GM12892 (cell line): ENCODE measurements around the gene DNER.

Experiments
- POLR2A ChIP-seq: IDR thresholded peaks from 2 replicates; pipeline ENCODE4 v1.6.1; 2011; ENCODE audit warnings: low read depth, low read length, control low read depth
- POLR2AphosphoS5 ChIP-seq: IDR thresholded peaks from 2 replicates; pipeline ENCODE4 v1.6.1; 2011; ENCODE audit warnings: low read depth, low read length, control low read depth
- TAF1 ChIP-seq: IDR thresholded peaks from 2 replicates; pipeline ENCODE4 v1.6.1; 2011; ENCODE audit warnings: low read depth, mild to moderate bottlenecking, control low read depth, low read length, borderline replicate concordance

GRCh38 chr2:229666811-229667210, 47.5 kb downstream of the DNER start:
- TF ChIP-seq POLR2AphosphoS5: no peak
- TF ChIP-seq TAF1: no peak
- TF ChIP-seq POLR2A: no peak
